ENCODE results near the gene MAP2K6.

The MAP2K6 gene

DNA sequence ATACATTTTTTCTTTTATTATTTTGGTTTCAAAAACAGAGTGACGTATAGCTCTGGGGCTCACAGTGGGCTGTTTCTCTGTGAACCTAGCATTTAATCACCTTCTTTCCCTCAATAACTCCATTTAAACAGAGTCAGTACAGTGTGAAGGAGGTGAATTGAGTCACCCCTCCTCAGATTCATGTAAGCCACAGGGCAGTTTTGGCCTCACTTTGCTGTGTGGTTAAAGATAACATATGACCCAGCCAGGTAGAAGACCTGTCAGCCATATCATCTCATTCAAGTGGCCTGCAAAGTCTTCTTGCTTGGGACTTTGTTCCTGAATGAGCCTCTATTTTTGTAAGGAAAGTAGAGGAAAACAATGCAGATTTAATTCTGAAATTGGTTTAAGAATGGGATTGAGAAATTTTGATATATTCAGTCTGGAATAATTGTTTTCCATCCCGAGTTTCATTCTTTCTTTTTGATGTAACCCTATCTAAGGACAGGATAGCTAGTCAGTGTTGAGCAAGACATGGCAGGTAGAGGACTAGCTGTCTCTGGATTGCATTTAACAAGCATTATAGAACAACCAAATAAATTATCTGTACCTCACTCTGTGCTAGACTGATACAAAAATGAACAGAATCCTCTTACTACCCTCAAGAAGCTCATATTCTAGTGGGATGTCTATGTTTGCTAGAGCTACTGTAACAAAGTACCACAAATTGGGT is 13.1 kb downstream of the MAP2K6 start:
- Histone ChIP-seq H3K27me3 (ENCODE audit: insufficient read depth, low read length, poor library complexity, severe bottlenecking) (no peaks in the 10 kb centered on the region), H3K9ac (ENCODE audit: low read depth, low read length, poor library complexity, severe bottlenecking) (no peak overlapping the region), H3K4me1 (ENCODE audit: insufficient read depth, low read length, poor library complexity, severe bottlenecking) (peaks cover 47% of the 10 kb centered on the region), H3K4me2 (ENCODE audit: low read depth, low read length, poor library complexity, severe bottlenecking) (no peak overlapping the region), H3K79me2 (ENCODE audit: insufficient read depth, low read length) (peaks cover 59% of the 10 kb centered on the region), H3K4me3 (ENCODE audit: low read length, poor library complexity, severe bottlenecking) (no peak overlapping the region), H3K9me3 (ENCODE audit: insufficient read depth, low read depth, low read length) (no peaks in the 10 kb centered on the region), H3K9me2 (replicated peaks; ENCODE audit: low read depth, low read length) (no peaks in the 10 kb centered on the region), H3F3A (ENCODE audit: low read depth) (no peaks in the 10 kb centered on the region), H3K36me3 (ENCODE audit: insufficient read depth, low read length) (no peaks in the 10 kb centered on the region), H4K20me1 (ENCODE audit: insufficient read depth, low read length, poor library complexity, severe bottlenecking) (peaks cover 6% of the 10 kb centered on the region), H2AFZ (ENCODE audit: low read length) (no peak overlapping the region)
- no peak for TF ChIP-seq CTCF (conservative IDR thresholded peaks at IDR 0.05; ENCODE audit: low read length)
- no peak for TF ChIP-seq EZH2phosphoT487 (IDR thresholded peaks at IDR 0.05; ENCODE audit: borderline replicate concordance)

- Histone ChIP-seq H3K9ac (ENCODE audit: low read depth, low read length, poor library complexity, severe bottlenecking) (no peak overlapping the region), H3K79me2 (ENCODE audit: insufficient read depth, low read length) (peaks cover 57% of the 10 kb centered on the region), H2AFZ (ENCODE audit: low read length) (no peak overlapping the region), H3K9me2 (replicated peaks; ENCODE audit: low read depth, low read length) (no peaks in the 10 kb centered on the region), H3K4me3 (ENCODE audit: low read length, poor library complexity, severe bottlenecking) (no peak overlapping the region), H3K9me3 (ENCODE audit: insufficient read depth, low read depth, low read length) (no peaks in the 10 kb centered on the region), H3K36me3 (ENCODE audit: insufficient read depth, low read length) (no peaks in the 10 kb centered on the region), H3K4me2 (ENCODE audit: low read depth, low read length, poor library complexity, severe bottlenecking) (no peak overlapping the region), H3K27me3 (ENCODE audit: insufficient read depth, low read length, poor library complexity, severe bottlenecking) (no peaks in the 10 kb centered on the region), H3F3A (ENCODE audit: low read depth) (no peaks in the 10 kb centered on the region), H4K20me1 (ENCODE audit: insufficient read depth, low read length, poor library complexity, severe bottlenecking) (peaks cover 6% of the 10 kb centered on the region), H3K4me1 (ENCODE audit: insufficient read depth, low read length, poor library complexity, severe bottlenecking) (peaks cover 44% of the 10 kb centered on the region)
- TF ChIP-seq EZH2phosphoT487 (IDR thresholded peaks at IDR 0.05; ENCODE audit: borderline replicate concordance) (no peak), CTCF (conservative IDR thresholded peaks at IDR 0.05; ENCODE audit: low read length) (no peak)
Observed at GRCh38 chr17:69428252-69428980, 13.9 kb downstream of the MAP2K6 start.

DNA sequence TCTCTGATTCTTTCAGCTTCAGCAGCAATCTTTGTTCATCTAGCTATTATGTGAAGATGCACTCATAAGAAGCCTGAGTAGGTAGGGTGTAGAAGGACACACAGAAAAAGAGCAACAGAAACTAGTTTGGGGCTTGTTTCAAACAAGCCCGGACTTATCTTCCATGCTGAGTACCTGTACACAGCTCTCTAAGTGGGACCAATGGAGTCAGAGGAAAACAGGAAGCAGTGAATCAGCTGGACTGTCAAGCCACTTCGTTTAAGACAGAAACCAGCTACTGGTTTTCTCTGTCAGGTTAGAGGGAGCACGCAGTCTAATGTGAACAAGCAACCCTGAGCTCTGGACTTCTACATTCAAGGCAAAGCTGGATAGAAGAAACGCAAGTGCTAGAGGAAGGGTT is 16.0 kb downstream of the MAP2K6 start:
- H3F3A ChIP-seq (ENCODE audit: low read depth), result no peaks in the 10 kb centered on the region
- no peak overlapping the region for H2AFZ ChIP-seq (ENCODE audit: low read length)
- H3K79me2 ChIP-seq (ENCODE audit: insufficient read depth, low read length), result peaks cover 57% of the 10 kb centered on the region
- peaks cover 35% of the 10 kb centered on the region for H3K4me1 ChIP-seq (ENCODE audit: insufficient read depth, low read length, poor library complexity, severe bottlenecking)
- H3K36me3 ChIP-seq (ENCODE audit: insufficient read depth, low read length), result no peaks in the 10 kb centered on the region
- no peak overlapping the region for H3K4me2 ChIP-seq (ENCODE audit: low read depth, low read length, poor library complexity, severe bottlenecking)
- no peak overlapping the region for H3K4me3 ChIP-seq (ENCODE audit: low read length, poor library complexity, severe bottlenecking)
- H3K9me3 ChIP-seq (ENCODE audit: insufficient read depth, low read depth, low read length), result no peaks in the 10 kb centered on the region
- H3K9me2 ChIP-seq (replicated peaks; ENCODE audit: low read depth, low read length), result no peaks in the 10 kb centered on the region
- no peaks in the 10 kb centered on the region for H4K20me1 ChIP-seq (ENCODE audit: insufficient read depth, low read length, poor library complexity, severe bottlenecking)
- TF ChIP-seq EZH2phosphoT487 (IDR thresholded peaks at IDR 0.05; ENCODE audit: borderline replicate concordance) (no peak), CTCF (conservative IDR thresholded peaks at IDR 0.05; ENCODE audit: low read length) (no peak)
- H3K9ac ChIP-seq (ENCODE audit: low read depth, low read length, poor library complexity, severe bottlenecking), result no peak overlapping the region
- no peaks in the 10 kb centered on the region for H3K27me3 ChIP-seq (ENCODE audit: insufficient read depth, low read length, poor library complexity, severe bottlenecking)
